HG03060 (cell line): ENCODE results near the gene CYP2A7.
"Not testable (repeated sequence)": the region's sequence is repeated elsewhere in the genome, so short reads cannot be mapped to it uniquely, and the experiment has no call there.

Experiments used
- ATAC-seq: cut with Tn5 transposase; IDR thresholded peaks from one replicate; pipeline ENCODE4 v1.9.1; 2021; ENCODE audit warnings: low read depth, moderate number of reproducible peaks; ENCODE audit not compliant: unreplicated experiment

Gene CYP2A7

GRCh38 chr19:40900521-40900920, 18.5 kb upstream of the CYP2A7 start:
- not testable (repeated sequence) for ATAC-seq

- ATAC-seq, result not testable (repeated sequence)
Measured at GRCh38 chr19:40899964-40900363, 17.9 kb upstream of the CYP2A7 start.

GRCh38 chr19:40896843-40897789, 15.1 kb upstream of the CYP2A7 start:
- ATAC-seq, result not testable (repeated sequence)

- no peak for ATAC-seq
Measured at GRCh38 chr19:40896418-40896796, 14.4 kb upstream of the CYP2A7 start.

GRCh38 chr19:40893112-40893511, 11.1 kb upstream of the CYP2A7 start:
- no peak for ATAC-seq

GRCh38 chr19:40889366-40889765, 7.3 kb upstream of the CYP2A7 start:
- ATAC-seq, result no peak

GRCh38 chr19:40888191-40888590, 6.2 kb upstream of the CYP2A7 start:
- ATAC-seq, result no peak

GRCh38 chr19:40884187-40884931, 2.3 kb upstream of the CYP2A7 start:
- not testable (repeated sequence) for ATAC-seq

- not testable (repeated sequence) for ATAC-seq
Measured at GRCh38 chr19:40879349-40879748, 2.7 kb downstream of the CYP2A7 start.

- not testable (repeated sequence) for ATAC-seq
Measured at GRCh38 chr19:40875526-40875951, 6.5 kb downstream of the CYP2A7 start.

- ATAC-seq, result not testable (repeated sequence)
Measured at GRCh38 chr19:40874874-40875273, 7.2 kb downstream of the CYP2A7 start.

- ATAC-seq, result not testable (repeated sequence)
Measured at GRCh38 chr19:40873873-40874272, 8.2 kb downstream of the CYP2A7 start.

GRCh38 chr19:40872209-40872608, 9.8 kb downstream of the CYP2A7 start:
- no peak for ATAC-seq

GRCh38 chr19:40867701-40868100, 14.3 kb downstream of the CYP2A7 start:
- no peak for ATAC-seq

GRCh38 chr19:40864739-40865496, 17.1 kb downstream of the CYP2A7 start:
- ATAC-seq, result not testable (repeated sequence)

- ATAC-seq, result no peak
Measured at GRCh38 chr19:40862785-40863184, 19.2 kb downstream of the CYP2A7 start.

GRCh38 chr19:40862333-40862732, 19.7 kb downstream of the CYP2A7 start:
- no peak for ATAC-seq

GRCh38 chr19:40858109-40858508, 23.9 kb downstream of the CYP2A7 start:
- no peak for ATAC-seq

- ATAC-seq, result not testable (repeated sequence)
Measured at GRCh38 chr19:40852467-40853152, 29.4 kb downstream of the CYP2A7 start.

GRCh38 chr19:40850277-40850676, 31.8 kb downstream of the CYP2A7 start, which contains the start of gene CYP2A6:
TSS of gene CYP2A6 (minus strand) at chr19:40850447. CDS start at chr19:40850426, 21 bp downstream.
- ATAC-seq, result not testable (repeated sequence)
